Spleen (tissue), 11 donors: ENCODE results near the gene OSBPL9. TPM values are rescaled to one million over a fixed set of nuclear protein-coding genes. Genes with fewer than 3 reads are reported as not detected.
A peak's percentile ranks its signal among the peaks of the same experiment; 100 is the strongest.

Source experiments
- DNase-seq: peaks from one replicate; pipeline ENCODE4 v3.0.0-alpha.2; 2020
- H3K27ac ChIP-seq, 8 donors: fragments of 200-600 bp; sonication (generic) in 7 of 8; 1 replicate in 4 of 8; 2 replicates in 4 of 8; pipeline versions ENCODE4 v1.5.0 to v1.8.0; 2016 to 2021; ENCODE audit warnings: inconsistent platforms in 4 of 8, mild to moderate bottlenecking in 4 of 8, moderate library complexity in 1 of 8
- H3K27me3 ChIP-seq, 7 donors: fragments of 200-600 bp; sonication (generic) in 6 of 7; replicated peaks in 1 of 7; 1 replicate in 4 of 7; 2 replicates in 3 of 7; pipeline versions ENCODE4 v1.5.0 to v1.8.0; 2016 to 2021; ENCODE audit warnings: inconsistent platforms in 3 of 7, mild to moderate bottlenecking in 1 of 7
- H3K36me3 ChIP-seq, 6 donors: fragments of 200-600 bp; sonication (generic) in 5 of 6; 1 replicate in 4 of 6; 2 replicates in 2 of 6; pipeline versions ENCODE4 v1.5.0 to v1.8.0; 2016 to 2021; ENCODE audit warnings: inconsistent platforms in 2 of 6
- H3K4me1 ChIP-seq, 6 donors: fragments of 200-600 bp; sonication (generic) in 5 of 6; 1 replicate in 3 of 6; 2 replicates in 3 of 6; pipeline versions ENCODE4 v1.5.0 to v1.8.0; 2016 to 2021; ENCODE audit warnings: inconsistent platforms in 3 of 6
- H3K4me3 ChIP-seq, 8 donors: fragments of 200-600 bp; sonication (generic) in 7 of 8; 1 replicate in 4 of 8; 2 replicates in 4 of 8; pipeline versions ENCODE4 v1.5.0 to v1.8.0; 2016 to 2021; ENCODE audit warnings: inconsistent platforms in 4 of 8, mild to moderate bottlenecking in 4 of 8, moderate library complexity in 2 of 8
- H3K9me3 ChIP-seq, 8 donors: fragments of 200-600 bp; sonication (generic) in 7 of 8; 1 replicate in 4 of 8; 2 replicates in 4 of 8; pipeline versions ENCODE4 v1.5.0 to v1.8.0; 2016 to 2021; ENCODE audit warnings: inconsistent platforms in 4 of 8
- CTCF ChIP-seq, 11 experiments: fragments of 200-600 bp in 7 of 11; fragments of 450-650 bp in 4 of 11; sonication (generic) in 4 of 11; IDR thresholded peaks in 8 of 11; conservative IDR thresholded peaks in 3 of 11; 1 replicate in 7 of 11; 2 replicates in 4 of 11; pipeline versions ENCODE4 v1.4.0 to v1.8.0; 2016 to 2021; ENCODE audit warnings: antibody characterized with exemption in 11 of 11, inconsistent platforms in 4 of 11, mild to moderate bottlenecking in 1 of 11
- POLR2A ChIP-seq, 3 donors: fragments of 450-650 bp; IDR thresholded peaks; one replicate each; pipeline ENCODE4 v1.5.1; 2017; ENCODE audit warnings: antibody characterized with exemption in 3 of 3, mild to moderate bottlenecking in 1 of 3
- POLR2AphosphoS5 ChIP-seq, 3 donors: sonication (generic); formaldehyde crosslinking; IDR thresholded peaks; one replicate each; pipeline ENCODE4 v1.5.1; 2017; ENCODE audit warnings: antibody characterized with exemption in 3 of 3
- whole genome bisulfite sequencing, 5 donors: extraction: QIAGEN DNeasy Blood & Tissue Kit in 3 of 5; methylation state at CpG; one replicate each; pipeline versions ENCODE4 v1.1.5 to v1.1.7; 2013 to 2018; 5-methylcytosine and 5-hydroxymethylcytosine counted together
- intact Hi-C: fragments of 100-400 bp; cut with DNase I; formaldehyde crosslinking; loops from one replicate; pipeline ENCODE4 v1.15.0; 2023; ENCODE audit warnings: low total_unique reads
- polyA plus RNA-seq, 3 donors: library from polyadenylated mRNA; stranded (reverse); fragments of 200-250 nt; gene quantifications; one replicate each; pipeline ENCODE4 v1.2.1, GENCODE V29; 2013
- total RNA-seq, 7 donors: library from RNA; depleted of rRNA in 3 of 7; stranded (reverse); fragments of >200 nt in 3 of 7; fragmentation: NEBNext Ultra II Directional in 4 of 7; extraction: Animal tissue kit (Norgen Biotek cat#: 25700) in 4 of 7; gene quantifications; one replicate each; pipeline versions ENCODE4 v1.1.0 to v1.2.1, GENCODE V29; 2016 to 2021
- donor health status: healthy with polysubstance abuse.
- donor health status: DM: no; HTN: no; CAD: no; lungs with moderate emphysema.
- donor health status: DM: no; HTN: no; CAD: no.
- donor health status: Bipolar disorder and iron deficiency.
- donor health status: healthy.
- donor health status: DM: no; HTN: no; CAD: no.
- donor health status: DM: yes; HTN: yes; CAD: no.

The OSBPL9 gene
- total and polyA plus RNA-seq, 10 donors: 34.6 to 97.4 (median 80.6) TPM

GRCh38 chr1:51661081-51661518 lies 44.2 kb downstream of the OSBPL9 start:
- no peak overlapping the region for H3K4me3 ChIP-seq
- H3K9me3 ChIP-seq: no peaks in the 10 kb centered on the region
- H3K27ac ChIP-seq: peak overlapping the region in 1 of 8 donors; percentile 4
- no peaks in the 10 kb centered on the region for H3K27me3 ChIP-seq
- DNase-seq: no peak
- intact Hi-C loops: no loop called here
- peaks cover 0 to 8% (median 0%) of the 10 kb centered on the region in 6 donors for H3K36me3 ChIP-seq
- peaks cover 0 to 15% (median 2%) of the 10 kb centered on the region in 6 donors for H3K4me1 ChIP-seq
- TF ChIP-seq CTCF (IDR thresholded peaks at IDR 0.05 in 8 of 11, conservative IDR thresholded peaks at IDR 0.05 in 3 of 11): no peak
- no peak for TF ChIP-seq POLR2AphosphoS5 (IDR thresholded peaks at IDR 0.05)
- TF ChIP-seq POLR2A (IDR thresholded peaks at IDR 0.05): no peak
- WGBS, 5 donors: 54 to 80% (median 62%) methylated on average over 3 of the region's 3 CpGs

GRCh38 chr1:51663105-51663504 lies 46.2 kb downstream of the OSBPL9 start:
- Histone ChIP-seq H3K4me1 (peaks cover 0 to 35% (median 3%) of the 10 kb centered on the region in 6 donors), H3K36me3 (no peaks in the 10 kb centered on the region), H3K27me3 (no peaks in the 10 kb centered on the region), H3K9me3 (no peaks in the 10 kb centered on the region), H3K27ac (peak overlapping the region in 3 of 8 donors; percentile 2 to 58 (median 46)), H3K4me3 (no peak overlapping the region)
- no peak for TF ChIP-seq POLR2A (IDR thresholded peaks at IDR 0.05)
- no peak for TF ChIP-seq CTCF (IDR thresholded peaks at IDR 0.05 in 8 of 11, conservative IDR thresholded peaks at IDR 0.05 in 3 of 11)
- TF ChIP-seq POLR2AphosphoS5 (IDR thresholded peaks at IDR 0.05): no peak
- 49 to 83% (median 76%) methylated on average over 1 of the region's 1 CpG for WGBS, 5 donors
- DNase-seq: no peak
- intact Hi-C loops: no loop called here

- no peaks in the 10 kb centered on the region for H3K27me3 ChIP-seq
- no peak overlapping the region for H3K4me3 ChIP-seq
- TF ChIP-seq CTCF (IDR thresholded peaks at IDR 0.05 in 8 of 11, conservative IDR thresholded peaks at IDR 0.05 in 3 of 11): no peak
- TF ChIP-seq POLR2A (IDR thresholded peaks at IDR 0.05): no peak
- no peak for TF ChIP-seq POLR2AphosphoS5 (IDR thresholded peaks at IDR 0.05)
- DNase-seq: no peak
- H3K27ac ChIP-seq: peak overlapping the region in 3 of 8 donors; percentile 2 to 58 (median 46)
- intact Hi-C loops: no loop called here
- no peaks in the 10 kb centered on the region for H3K9me3 ChIP-seq
- H3K36me3 ChIP-seq: no peaks in the 10 kb centered on the region
- 80 to 93% (median 86%) methylated on average over 2 of the region's 2 CpGs for WGBS, 5 donors
- H3K4me1 ChIP-seq: peaks cover 0 to 41% (median 3%) of the 10 kb centered on the region in 6 donors
Observed at GRCh38 chr1:51663721-51664120, 46.8 kb downstream of the OSBPL9 start.

- intact Hi-C loops: no loop called here
- 92 to 98% (median 96%) methylated on average over 6 of the region's 6 CpGs for WGBS, 5 donors
- no peak for DNase-seq
Observed at GRCh38 chr1:51664421-51665240, 47.7 kb downstream of the OSBPL9 start.

More at GRCh38 chr1:51664421-51665240, 47.7 kb downstream of the OSBPL9 start:
- Histone ChIP-seq H3K36me3 (peaks cover 0 to 7% (median 0%) of the 10 kb centered on the region in 6 donors), H3K27ac (no peak overlapping the region), H3K4me3 (no peak overlapping the region), H3K4me1 (peaks cover 0 to 42% (median 3%) of the 10 kb centered on the region in 6 donors), H3K27me3 (no peaks in the 10 kb centered on the region), H3K9me3 (no peaks in the 10 kb centered on the region)
- TF ChIP-seq CTCF (IDR thresholded peaks at IDR 0.05 in 8 of 11, conservative IDR thresholded peaks at IDR 0.05 in 3 of 11) (no peak), POLR2AphosphoS5 (IDR thresholded peaks at IDR 0.05) (no peak), POLR2A (IDR thresholded peaks at IDR 0.05) (no peak)
